NCI-H2196 (cell line): Measurements from ENCODE around the gene OTOF.

Experiments
- DNase-seq: peaks from one replicate; lab custom pipeline; 2025; ENCODE audit not compliant: unreplicated experiment; lab: John Stamatoyannopoulos, UW

The OTOF gene

DNA sequence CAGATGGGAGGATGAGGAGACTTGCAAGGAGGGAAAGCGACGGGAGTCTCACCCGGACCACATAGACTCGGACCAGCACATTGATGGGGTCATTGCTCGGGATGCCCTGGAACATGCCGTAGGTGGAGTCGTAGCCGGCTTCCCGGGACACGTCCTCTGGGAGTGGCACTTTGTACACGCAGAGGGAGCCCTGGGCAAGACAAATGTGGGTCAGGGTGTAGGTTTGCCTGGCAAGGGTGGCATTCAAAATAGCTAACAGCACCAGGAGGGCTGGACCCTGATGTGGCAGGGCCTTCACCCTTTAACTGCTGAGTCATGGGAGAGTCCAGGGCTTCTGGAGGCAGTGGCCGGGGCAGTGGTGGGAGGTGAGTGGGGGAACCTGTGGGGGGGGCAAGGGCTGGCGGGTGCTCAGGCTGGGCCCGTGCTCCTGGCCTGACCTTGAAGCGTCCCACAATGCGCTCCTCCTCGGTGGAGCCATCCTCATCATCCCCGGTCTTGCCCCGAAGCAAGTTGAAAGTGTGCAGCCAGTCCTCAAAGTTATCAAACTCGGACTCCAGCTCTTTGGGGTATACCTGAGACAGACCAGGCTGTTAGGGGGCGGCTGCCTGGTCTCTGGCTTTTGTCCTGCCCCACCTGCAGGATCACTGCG, 11.1 kb downstream of the OTOF start:
- DNase-seq: no peak

DNA sequence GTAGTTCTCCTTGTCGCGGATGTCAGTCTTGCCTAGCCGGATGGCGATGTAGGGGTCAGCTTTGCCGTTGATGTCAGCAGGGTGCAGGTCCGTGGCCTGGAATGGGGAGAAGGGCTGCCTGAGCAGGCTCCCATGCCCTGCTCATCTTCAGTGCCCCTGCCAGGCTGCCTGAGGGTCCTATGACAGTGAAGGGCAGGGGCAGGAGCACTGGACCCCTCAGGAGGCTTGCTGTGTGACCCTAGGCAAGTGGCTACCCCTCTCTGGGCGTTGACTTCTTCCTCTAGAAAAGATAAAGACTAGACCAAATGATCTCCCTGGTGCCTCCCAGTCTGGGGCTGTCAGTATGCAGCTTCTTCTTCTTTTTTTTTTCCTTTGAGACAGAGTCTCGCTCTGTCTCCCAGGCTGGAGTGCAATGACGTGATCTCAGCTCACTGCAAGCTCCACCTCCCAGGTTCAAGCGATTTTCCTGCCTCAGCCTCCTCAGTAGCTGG, 11.9 kb downstream of the OTOF start:
- DNase-seq: no peak

DNA sequence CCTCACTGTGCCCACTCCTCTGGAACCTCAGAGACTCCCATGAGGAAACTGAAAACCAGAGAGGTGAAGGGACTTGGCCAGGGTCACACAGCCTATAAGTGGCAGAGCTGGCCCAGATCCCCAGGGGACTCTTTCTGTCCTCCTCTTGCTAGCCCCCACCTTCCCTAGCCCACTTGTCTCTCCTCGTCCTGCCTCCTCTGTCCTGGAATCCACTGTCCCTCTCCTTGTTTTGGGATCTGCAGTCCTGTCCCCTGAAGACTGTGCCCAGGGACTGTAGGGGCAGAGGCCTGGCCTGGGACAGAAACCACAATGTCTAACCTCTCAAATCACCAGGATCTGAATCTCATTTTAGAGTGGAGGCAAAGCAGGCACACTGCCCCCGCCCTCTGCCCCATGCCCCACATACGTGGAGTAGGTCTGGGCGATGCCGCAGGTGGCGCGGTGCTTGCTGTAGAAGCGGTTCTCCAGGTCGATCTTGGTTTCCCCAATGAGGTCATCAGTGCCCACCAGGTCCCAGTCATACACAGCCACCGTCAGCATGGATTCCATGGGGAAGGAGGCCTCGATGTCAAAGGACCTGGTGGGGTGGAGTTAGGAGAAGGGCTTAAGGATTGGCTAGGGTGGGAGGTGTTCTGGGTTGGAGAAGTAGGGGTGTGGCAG, 12.5 kb downstream of the OTOF start:
- no peak for DNase-seq

DNA sequence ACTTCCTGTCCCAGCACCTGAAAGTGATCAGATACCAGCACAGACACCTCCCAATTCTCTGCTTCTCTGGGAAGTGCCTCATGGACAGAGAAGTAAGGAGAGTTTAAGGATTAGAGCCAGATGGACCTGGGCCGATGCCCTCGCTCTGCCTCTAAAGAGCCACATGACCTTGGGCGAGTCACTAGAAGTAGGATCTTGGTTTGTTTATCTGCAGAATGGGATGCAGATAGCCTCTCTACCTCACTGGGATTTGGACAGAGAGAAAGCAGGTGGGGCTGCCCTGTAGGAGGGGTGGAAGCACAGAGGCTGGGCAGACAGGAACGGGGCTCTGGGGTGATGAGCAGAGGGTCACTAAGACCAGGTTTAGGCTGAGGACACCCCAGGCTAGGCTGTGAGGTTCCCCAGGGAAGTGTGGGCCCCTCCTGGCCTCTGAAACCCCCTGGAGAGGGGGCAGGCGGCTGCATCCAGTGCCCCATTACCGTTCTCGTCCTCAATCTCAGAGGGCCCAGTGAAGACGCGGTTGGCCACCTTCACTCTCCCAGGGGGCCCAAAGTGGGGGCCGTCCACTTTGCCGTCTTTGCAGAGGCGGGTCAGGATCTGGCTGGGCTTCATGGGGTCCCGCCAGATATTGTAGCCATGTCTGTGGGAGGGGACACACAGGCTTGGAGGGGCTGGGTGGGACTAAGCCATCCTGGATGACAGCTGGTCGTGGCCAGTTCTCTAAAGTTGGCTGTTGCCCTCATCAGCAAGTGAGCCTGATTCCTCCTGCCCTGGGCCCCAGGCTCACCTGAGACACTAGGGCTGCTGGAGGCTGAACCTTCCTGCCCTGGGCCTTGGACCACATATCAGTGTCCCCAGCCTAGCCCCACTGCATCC, 13.3 kb downstream of the OTOF start:
- DNase-seq: no peak

DNA sequence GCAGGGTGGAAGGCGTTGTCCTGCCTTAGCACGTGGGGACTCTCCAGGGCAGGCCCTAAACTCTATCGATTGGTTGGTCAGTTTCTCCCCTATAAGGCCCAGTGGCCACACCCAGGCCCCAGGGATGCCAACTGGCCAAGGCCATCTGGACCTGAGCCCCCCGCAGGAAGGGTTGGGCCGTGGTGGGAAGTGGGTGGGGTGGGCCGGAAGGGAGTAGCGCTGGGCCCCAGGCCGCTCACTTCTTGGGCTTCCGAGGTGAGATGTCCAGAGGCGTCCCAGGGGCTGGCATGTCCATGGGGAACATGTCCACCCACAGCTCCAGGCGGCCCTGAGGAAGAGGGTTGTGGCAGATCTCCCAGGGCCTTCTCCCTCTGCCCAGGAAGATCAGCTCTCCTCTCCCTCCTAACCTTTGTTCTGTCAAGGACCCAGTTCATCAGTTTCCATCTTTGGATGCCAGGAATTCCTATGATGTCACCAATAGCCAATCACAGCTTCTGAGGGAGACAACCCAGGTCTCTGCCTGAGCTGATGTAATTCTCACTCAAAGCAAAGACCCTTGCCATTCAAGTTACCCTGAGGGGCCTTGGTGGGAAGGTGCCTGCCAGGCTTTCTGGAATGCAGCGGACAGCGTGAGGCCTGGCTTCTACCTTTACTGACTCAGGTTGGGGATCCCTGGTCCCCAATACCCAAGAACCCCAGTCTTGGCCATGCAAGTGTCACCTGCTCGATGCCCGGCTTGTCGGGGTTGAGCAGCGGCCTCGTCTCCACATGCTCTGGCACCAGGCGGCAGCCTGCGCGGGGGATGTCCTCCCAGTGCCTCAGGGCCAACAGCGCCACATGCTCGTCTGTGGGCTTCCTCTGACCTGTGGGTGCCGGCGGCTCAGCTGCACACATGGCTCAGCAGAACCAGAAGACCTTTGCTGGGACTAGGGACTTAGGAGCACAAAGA, 14.4 kb downstream of the OTOF start:
- DNase-seq: no peak

DNA sequence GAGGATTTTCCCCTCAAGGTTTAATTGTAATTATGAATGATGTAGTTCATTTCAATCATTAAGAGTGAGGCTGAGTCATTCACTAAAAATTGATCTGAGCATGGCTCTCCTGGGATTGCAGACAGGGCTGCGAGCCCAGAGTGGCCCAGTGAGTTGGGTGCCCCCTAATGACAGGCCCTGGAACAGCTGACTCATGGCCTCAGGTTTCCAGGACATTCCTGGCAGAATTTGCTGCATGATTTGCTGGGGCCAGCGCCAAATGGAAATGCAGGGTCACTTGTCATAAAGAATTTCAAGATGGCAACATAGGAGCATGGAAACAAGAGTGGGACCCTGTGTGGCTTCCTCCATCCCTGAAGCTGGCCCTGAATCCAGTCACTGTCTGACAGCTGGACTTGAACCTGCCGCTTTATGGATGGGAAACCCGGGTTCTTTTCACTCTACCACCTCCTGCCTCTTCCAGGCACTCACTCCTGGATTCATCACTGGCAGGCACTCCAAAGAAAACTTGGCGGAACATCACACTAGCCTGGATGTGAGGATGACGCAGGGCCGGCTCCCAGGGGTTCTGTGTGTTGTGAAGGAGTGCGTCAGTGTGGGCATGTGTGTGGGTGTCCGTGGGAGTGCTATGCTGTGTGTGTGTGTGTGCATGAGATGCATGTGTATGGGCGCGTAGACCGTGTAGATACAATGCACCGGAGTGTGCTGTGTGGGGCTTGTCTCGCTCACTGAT, 15.2 kb downstream of the OTOF start:
- peak; percentile 72 for DNase-seq

DNA sequence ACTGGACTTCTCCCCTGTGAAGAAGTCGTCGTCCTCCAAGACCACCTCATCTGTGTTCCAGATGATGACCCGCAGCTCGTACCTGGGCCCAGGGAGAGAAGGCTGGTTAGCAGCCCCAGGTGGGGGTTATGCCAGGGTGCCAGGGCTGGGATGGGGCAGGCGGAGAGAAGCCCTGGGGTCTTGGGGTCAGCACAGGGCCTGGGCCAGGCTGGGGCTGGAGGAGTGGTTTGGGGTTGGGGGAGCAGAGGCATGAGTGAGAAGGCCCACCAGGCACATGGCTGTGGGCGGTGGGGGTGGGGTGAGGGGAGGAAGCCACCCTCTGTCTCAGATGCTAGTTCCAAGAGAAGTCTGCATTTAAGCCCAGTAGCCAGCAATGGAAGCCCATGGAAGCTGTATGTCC, 15.8 kb downstream of the OTOF start:
- no peak for DNase-seq

DNA sequence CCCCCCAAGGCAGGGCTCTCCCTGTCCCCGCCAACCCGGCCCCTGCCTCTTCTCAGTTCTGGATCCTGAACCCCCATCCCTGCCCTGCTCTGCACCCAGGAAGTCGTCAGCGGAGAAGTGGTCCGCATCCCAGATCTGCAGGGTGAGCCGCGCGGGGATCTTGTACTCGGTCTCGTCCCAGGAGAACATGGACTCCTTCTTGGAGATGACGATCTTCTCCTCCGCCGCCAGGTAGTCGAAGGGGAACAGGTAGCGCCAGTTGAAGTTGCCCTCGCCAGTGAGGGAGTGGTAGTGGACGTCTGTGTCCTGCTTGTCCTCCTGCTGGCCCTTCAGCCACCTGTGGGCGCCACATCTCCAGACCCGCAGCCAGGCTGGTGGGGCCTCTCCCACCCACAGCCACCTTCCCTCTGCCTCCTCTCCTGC, 16.3 kb downstream of the OTOF start:
- DNase-seq: no peak

DNA sequence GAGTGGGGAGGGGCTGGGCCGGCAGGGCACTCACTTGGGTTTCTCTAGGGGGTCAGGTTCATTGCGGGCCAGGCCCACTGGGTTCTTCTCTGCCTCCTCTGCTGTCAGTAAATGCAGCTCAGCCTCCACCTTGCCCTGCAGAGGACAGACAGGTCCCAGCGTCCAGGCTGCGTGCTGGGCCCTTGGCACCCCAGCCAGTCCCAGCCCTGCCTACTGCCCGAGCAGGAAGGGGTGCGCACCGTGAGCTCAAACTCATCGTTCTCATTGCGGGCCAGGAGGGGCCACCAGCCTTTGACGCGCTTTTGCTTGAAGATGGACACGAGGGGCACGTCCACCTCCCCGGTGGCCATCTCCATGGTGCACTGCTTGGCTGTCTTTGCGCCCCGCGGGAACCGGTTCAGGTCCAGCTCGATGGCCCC, 17.3 kb downstream of the OTOF start:
- no peak for DNase-seq

DNA sequence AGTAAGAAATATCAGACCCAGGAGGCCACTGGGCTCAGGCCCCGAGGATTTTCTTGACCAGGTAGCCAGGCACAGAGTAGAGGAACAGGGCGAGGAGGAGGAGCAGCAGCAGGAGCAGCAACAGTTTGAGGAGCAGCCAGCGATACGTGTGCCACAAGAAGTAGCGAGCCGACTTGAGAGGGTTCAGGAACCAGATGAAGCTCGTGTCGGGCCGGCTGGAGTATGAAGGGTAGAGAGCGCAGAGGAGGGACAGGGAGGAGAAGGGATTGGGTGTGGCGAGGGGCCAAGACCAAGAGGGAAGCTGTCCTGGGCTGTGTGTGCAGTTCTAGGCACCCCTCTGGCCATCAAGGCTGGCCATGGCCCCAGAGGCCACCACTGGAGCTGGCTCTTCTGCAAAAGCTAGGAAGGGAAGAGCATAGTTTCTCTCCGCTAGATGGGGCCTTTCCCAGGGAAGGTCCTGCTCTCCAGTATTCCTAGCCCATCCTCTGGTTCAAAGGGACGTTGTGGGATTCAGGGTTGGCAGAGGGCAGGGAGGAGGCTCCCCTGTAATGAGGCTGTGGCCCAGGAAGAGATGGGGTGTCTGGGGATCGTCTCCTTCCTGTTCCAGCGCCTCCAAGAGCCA, 17.8 kb downstream of the OTOF start:
- no peak for DNase-seq

DNA sequence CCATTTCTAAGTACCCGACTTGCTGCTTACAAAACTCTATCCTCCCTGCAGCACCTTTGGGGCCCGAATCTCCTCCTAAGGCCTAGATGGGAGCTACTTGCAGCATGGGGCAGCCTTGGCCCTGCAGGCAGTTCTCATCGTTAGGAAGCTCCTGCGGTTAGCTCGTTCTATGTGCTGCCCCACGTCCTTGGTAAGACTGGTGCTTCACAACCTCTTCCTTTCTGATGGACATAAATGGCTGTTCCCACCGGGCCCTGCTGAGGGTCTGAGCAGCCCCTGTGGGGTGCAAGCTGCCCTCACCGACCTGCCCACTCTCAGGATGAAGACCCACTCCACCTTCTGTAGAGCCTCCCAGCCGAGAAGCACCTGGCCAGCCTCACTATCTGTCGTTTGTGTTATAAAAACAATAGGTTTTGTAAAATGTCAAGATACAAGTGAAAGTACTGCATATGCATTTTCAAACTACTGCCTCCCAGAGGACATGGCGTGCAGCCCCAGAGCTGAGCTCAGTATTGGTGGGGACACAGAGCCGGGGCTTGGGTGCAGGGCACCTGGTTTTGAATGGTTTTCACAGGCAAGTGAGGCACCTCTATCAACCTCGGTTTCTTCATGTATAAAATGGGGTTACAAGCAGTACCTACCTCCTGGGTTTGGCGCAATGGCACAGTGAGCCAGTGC, 19.4 kb downstream of the OTOF start:
- DNase-seq: no peak

DNA sequence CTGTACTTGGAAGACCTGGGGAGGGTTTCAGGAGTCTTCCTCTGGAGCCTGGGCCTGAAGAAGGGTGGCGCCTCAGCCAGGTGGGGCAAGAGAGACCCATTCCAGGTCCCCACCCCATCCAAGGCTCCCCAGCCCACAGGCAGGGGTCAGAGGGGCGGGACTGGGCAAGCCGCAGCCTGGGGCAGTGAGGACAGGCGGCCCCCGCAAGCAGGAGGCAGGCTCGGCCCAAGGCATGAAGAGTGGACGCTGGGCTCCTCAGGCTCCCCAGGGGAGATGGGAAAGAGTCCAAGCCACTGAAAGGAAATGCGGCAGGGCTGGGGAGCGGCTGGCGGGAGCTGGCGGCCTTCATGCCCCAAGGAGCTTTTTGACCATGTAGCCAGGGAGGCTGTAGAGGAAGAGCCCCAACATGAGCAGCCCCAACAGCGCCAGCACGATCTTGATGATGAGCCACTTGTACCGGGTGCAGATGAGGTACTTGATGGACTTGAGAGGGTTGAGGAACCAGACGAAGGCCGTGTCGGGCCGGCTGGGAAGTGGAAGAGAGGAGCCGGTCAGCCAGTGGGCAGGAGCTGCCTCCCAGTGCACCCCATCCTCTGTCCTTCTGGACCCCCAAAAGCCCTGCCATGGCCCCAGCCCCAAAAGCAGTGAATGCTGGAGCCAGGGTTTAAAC, 20.1 kb downstream of the OTOF start:
- no peak for DNase-seq

DNA sequence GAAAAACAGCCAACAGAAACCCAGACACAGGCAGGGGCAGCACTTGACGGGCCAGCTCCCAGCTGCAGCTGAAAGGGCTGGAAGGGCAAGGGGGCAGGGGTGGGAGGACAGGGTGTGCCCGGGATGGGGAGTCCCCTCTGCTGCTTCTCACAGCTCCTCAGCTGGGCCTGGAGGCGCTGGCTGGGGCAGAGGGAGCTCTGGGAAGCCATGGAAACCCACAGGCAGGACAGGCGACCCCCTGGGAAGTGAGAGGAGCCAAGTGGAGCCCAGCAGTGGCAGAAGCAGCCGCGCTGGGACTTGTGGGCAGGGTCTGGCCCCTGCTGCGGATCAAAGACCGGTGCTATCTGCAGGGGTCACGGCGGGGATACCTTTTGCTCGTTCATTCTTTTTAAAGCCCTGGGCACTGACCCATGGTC, 20.7 kb downstream of the OTOF start:
- no peak for DNase-seq

DNA sequence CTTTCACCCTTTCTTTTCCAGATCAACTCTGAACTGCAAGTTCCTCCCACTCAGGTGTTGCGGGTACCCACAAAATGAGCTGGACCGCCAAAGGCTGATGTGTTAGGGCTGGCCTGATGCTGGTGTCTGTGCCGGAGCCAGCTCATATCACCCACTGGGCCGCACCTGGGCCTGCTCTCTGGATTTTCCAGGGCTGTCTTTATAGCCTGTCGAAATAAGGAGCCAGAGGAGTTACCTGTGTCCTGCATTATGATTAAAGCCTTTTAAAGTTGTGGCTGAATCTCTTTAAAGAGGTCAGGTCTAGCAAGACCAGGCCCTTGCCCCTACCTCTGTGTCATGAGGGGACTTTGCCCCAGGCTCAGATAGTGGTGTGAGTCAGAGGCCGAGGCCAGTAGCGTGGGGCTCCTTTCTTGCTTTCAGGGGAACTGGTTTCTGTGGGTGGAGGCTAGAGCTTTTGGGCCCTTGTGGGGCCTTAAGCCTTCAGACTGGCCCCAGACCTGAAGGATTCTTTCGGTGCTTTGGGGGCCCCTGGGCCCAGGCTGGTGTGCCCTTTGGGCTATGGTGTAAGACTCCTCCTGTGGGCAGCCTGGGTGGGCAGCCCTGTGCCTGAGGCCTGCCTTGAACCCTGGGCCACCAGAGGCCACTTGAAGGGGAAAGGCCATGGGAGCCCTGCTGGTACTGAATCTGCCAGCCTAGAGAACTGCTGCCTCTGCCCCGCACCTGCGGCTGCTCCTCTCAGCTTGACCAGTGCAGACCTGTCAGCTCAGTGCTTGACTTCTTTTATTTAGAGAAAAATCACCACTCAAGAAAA, 21.3 kb downstream of the OTOF start:
- DNase-seq: no peak

DNA sequence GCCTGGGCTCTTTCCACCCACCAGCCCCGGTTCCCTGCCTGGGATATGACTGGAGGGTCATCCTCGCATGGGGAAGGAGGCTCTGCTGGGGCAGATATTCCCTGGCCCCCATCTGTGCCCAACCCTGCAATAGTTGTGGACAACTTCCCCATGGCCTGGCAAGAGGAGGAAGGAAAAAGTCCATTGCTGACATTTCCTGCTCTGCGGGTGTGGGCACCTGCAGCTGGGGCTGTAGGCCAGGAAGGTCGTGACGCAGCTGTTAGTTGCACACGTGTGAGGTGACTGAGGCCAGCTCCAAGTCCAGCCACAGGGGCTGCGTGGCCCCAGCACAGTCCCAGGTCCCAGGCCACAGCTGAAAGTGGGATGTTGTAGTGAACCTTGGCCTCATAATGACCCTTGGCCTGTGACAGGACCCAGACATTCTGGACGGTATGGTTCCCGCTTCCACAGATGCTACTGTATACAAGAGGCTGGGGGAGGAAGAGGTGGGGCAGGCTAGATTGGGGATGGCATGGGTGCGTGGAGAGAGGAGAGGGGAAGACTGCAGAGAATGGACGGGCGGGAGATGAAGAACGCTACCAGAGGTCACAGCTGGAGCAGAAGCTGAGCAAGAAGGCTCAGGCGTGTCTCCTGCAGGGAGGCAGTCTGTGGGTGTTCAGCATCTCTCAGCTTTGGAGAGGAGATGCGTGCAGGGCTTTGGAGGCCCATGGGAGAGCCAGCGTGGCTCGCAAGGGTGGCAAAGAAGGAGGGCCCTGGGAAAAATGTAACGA, 22.1 kb downstream of the OTOF start:
- DNase-seq: no peak

DNA sequence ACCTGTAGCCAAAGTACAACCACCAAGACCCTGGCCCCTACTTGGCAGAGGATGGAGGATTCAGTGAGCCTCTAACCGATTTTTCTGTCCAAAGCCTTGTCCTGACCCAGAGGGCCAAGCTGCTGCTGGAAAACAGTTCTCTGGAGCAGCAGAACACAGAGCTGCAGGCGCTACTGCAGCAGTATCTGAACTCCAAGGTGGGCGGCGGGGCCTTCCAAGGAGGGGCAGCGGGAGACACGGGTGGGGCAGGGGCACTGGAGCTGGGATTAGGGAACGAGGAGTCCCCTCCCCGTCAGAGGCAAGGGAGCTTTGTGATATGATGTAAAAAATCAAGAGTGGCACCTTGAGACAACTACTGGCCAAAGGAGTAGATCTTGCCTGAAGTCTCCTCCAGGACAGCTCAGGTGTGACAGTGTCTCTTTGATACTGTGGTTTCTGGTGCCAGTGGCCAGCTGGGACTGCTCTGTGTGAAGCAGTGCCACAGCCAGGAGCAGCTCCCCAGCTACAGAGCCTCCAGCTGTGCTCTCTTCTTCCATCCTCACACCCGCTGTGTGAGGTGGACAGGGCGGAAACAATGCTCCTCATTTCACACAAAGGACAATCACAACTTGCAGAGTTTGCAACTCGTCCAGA, 22.8 kb downstream of the OTOF start:
- no peak for DNase-seq
